SU-DHL-6 (cell line): ENCODE data around the gene MLH3.

Experiments
- H2AFZ ChIP-seq: fragments of 200-600 bp; sonication (generic); 2 replicates; pipeline ENCODE4 v1.6.1; 2014; ENCODE audit warnings: low read depth, mild to moderate bottlenecking, moderate library complexity, mixed read lengths, antibody characterized with exemption, low read length; ENCODE audit not compliant: severe bottlenecking
- H3F3A ChIP-seq: fragments of 200-600 bp; shearing (Covaris generic); 2 replicates; pipeline ENCODE4 v1.6.0; 2016; ENCODE audit warnings: antibody characterized with exemption, mild to moderate bottlenecking; ENCODE audit not compliant: insufficient read depth
- H3K27ac ChIP-seq: fragments of 200-600 bp; sonication (generic); 2 replicates; pipeline ENCODE4 v1.5.1; 2016; ENCODE audit warnings: low read depth, mild to moderate bottlenecking, low read length, moderate library complexity, mixed read lengths
- H3K27me3 ChIP-seq: fragments of 200-600 bp; sonication (generic), shearing (Covaris generic); 2 replicates; pipeline ENCODE4 v1.6.0; 2014; ENCODE audit warnings: mild to moderate bottlenecking, low read length
- H3K36me3 ChIP-seq: fragments of 200-600 bp; sonication (generic); 2 replicates; pipeline ENCODE4 v1.6.1; 2014; ENCODE audit warnings: mild to moderate bottlenecking, low read length, mixed read lengths
- H3K4me2 ChIP-seq: fragments of 300-600, 200-600 bp; shearing (Covaris generic), sonication (generic); 2 replicates; pipeline ENCODE4 v1.6.0; 2014; ENCODE audit warnings: low read length, low read depth, mild to moderate bottlenecking; ENCODE audit not compliant: poor library complexity, severe bottlenecking
- H3K4me3 ChIP-seq: fragments of 200-600 bp; sonication (generic); 2 replicates; pipeline ENCODE4 v1.5.1; 2014; ENCODE audit warnings: antibody characterized with exemption, low read length, mild to moderate bottlenecking, mixed read lengths; ENCODE audit not compliant: insufficient read depth, poor library complexity, severe bottlenecking
- H3K79me2 ChIP-seq: fragments of 200-600 bp; sonication (generic); 2 replicates; pipeline ENCODE4 v1.6.1; 2014; ENCODE audit warnings: mild to moderate bottlenecking, low read length, moderate library complexity; ENCODE audit not compliant: insufficient read depth
- H3K9ac ChIP-seq: fragments of 200-600 bp; sonication (generic); 2 replicates; pipeline ENCODE4 v1.7.0; 2014; ENCODE audit warnings: mild to moderate bottlenecking, low read length
- H3K9me2 ChIP-seq: fragments of 200-600 bp; sonication (generic); replicated peaks from 2 replicates; pipeline ENCODE4 v1.6.1; 2014; ENCODE audit warnings: low read length; ENCODE audit not compliant: insufficient read depth
- H3K9me3 ChIP-seq: fragments of 200-600 bp; sonication (generic); 2 replicates; pipeline ENCODE4 v1.6.1; 2014; ENCODE audit warnings: low read length, mixed read lengths; ENCODE audit not compliant: insufficient read depth
- H4K20me1 ChIP-seq: fragments of 200-600 bp; sonication (generic); 2 replicates; pipeline ENCODE4 v1.6.1; 2014; ENCODE audit warnings: low read depth, mild to moderate bottlenecking, antibody characterized with exemption, low read length, moderate library complexity, mixed read lengths
- CTCF ChIP-seq: fragments of 200-600 bp; sonication (generic); IDR thresholded peaks from one replicate; pipeline ENCODE4 v1.5.1; 2017; ENCODE audit warnings: antibody characterized with exemption, mild to moderate bottlenecking, low read length, moderate library complexity; ENCODE audit not compliant: insufficient read depth, poor library complexity, severe bottlenecking
- EZH2phosphoT487 ChIP-seq: fragments of 200-600 bp; sonication (generic), shearing (Covaris generic); conservative IDR thresholded peaks from 2 replicates; pipeline ENCODE4 v1.6.1; 2018; ENCODE audit warnings: mild to moderate bottlenecking, antibody characterized with exemption, low read length, moderate library complexity, mixed read lengths

Gene MLH3

DNA sequence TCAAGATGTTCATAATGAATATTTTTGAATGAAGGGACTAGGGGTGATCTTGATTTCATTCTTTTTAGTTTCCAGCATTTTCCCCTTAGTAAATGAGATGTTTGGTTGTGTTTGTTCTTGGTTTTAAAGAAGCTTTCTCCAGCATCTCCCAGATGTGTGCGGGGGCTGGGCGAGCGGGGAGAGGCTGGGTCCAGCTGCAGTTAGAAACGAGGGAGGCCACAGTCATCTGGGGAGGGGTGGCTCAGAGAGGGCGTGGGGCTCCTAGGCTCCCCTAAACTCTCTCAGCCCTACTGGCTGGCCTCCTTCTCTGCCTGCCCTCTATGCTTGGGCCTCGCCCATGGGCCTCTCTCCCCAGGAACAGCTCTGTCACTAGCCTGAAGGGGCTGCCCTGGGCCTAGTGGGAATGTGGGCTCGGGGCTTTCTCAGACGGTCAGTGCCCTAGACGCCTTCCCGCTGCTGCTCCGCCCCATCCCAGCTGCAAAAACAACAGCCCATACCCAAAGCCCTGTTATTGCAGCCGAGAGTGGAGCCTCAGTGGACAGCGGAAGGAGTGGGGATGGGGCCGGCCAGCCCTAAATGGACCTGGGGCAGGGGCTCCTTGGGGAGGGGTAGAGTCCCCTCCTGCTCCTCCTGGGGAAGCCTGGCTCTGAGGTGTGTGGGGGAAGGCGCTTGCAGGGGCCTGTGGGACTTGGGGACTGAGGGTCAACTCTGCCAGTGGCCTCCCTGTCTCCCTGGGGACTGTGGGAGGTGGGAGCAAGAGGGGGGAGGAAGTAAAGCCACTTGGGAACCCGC lies 66.8 kb downstream of the MLH3 start:
- Histone ChIP-seq H3K36me3 (no peaks in the 10 kb centered on the region), H2AFZ (no peak overlapping the region), H3F3A (no peaks in the 10 kb centered on the region), H3K27me3 (no peaks in the 10 kb centered on the region), H3K27ac (no peak overlapping the region), H4K20me1 (no peaks in the 10 kb centered on the region), H3K9me3 (no peaks in the 10 kb centered on the region), H3K9ac (no peak overlapping the region), H3K4me2 (no peak overlapping the region), H3K79me2 (no peaks in the 10 kb centered on the region), H3K9me2 (no peaks in the 10 kb centered on the region), H3K4me3 (no peak overlapping the region)
- TF ChIP-seq CTCF: no peak
- TF ChIP-seq EZH2phosphoT487: no peak

GRCh38 chr14:74983343-74983742 lies 67.9 kb downstream of the MLH3 start:
- no peaks in the 10 kb centered on the region for H3K79me2 ChIP-seq
- H3K9me3 ChIP-seq: no peaks in the 10 kb centered on the region
- H3K9ac ChIP-seq: no peak overlapping the region
- H3K9me2 ChIP-seq: no peaks in the 10 kb centered on the region
- no peak overlapping the region for H2AFZ ChIP-seq
- H4K20me1 ChIP-seq: no peaks in the 10 kb centered on the region
- TF ChIP-seq EZH2phosphoT487: no peak
- TF ChIP-seq CTCF: no peak
- no peak overlapping the region for H3K4me3 ChIP-seq
- no peaks in the 10 kb centered on the region for H3K27me3 ChIP-seq
- no peak overlapping the region for H3K4me2 ChIP-seq
- H3F3A ChIP-seq: no peaks in the 10 kb centered on the region
- no peak overlapping the region for H3K27ac ChIP-seq
- no peaks in the 10 kb centered on the region for H3K36me3 ChIP-seq

DNA sequence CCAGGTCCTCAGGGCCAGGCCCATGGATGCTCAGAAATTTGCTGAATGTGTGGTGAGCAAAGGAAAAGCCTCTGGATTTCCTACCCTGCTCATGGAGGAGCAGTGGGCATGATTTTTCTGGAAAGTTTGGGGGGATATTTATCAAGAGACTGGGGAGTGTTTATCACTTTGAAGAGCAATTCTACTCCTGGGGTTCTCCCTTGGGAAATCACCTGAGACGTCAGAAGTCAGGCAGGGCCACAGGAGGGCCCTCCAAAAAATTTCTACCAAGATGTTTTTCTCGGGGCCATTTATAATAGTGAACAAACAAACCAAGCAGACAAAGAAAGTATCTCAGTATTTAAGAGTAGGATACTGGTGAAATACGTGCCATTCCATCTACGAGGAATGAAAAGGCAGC lies 68.6 kb downstream of the MLH3 start:
- Histone ChIP-seq H3K79me2 (no peaks in the 10 kb centered on the region), H3K4me2 (no peak overlapping the region), H4K20me1 (no peaks in the 10 kb centered on the region), H3K36me3 (no peaks in the 10 kb centered on the region), H3K27me3 (no peaks in the 10 kb centered on the region), H3K27ac (no peak overlapping the region), H3K9ac (no peak overlapping the region), H3F3A (no peaks in the 10 kb centered on the region), H3K4me3 (no peak overlapping the region), H3K9me2 (no peaks in the 10 kb centered on the region), H2AFZ (no peak overlapping the region), H3K9me3 (no peaks in the 10 kb centered on the region)
- TF ChIP-seq CTCF: no peak
